GM04503 (cell line): ENCODE data around the gene SLC16A12.
"Not testable (repeated sequence)": the region's sequence is repeated elsewhere in the genome, so short reads cannot be mapped to it uniquely, and the experiment has no call there.

Experiments
- DNase-seq: peaks from one replicate; pipeline ENCODE4 v3.0.0-alpha.2; 2012; ENCODE audit warnings: low read depth

SLC16A12 gene

DNA sequence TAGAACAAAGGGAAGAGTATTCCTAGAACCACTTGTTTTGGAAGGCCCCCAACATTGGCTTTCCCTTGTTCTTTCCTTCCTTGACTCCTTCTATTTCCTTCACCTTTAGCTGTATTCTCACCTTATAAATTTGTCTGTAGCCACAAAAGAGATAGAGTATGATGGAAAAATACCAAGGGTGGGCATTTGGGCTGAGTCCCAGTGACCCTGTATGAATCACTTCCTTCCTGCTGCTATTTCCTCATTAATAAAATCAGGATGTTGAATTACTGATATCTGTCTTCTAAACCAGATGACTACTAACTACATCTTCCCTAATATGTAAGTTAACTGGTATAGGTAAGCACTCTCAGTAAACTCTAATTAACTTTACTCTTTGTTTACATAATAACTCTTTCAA is 65.9 kb downstream of the SLC16A12 start:
- DNase-seq = no peak

DNA sequence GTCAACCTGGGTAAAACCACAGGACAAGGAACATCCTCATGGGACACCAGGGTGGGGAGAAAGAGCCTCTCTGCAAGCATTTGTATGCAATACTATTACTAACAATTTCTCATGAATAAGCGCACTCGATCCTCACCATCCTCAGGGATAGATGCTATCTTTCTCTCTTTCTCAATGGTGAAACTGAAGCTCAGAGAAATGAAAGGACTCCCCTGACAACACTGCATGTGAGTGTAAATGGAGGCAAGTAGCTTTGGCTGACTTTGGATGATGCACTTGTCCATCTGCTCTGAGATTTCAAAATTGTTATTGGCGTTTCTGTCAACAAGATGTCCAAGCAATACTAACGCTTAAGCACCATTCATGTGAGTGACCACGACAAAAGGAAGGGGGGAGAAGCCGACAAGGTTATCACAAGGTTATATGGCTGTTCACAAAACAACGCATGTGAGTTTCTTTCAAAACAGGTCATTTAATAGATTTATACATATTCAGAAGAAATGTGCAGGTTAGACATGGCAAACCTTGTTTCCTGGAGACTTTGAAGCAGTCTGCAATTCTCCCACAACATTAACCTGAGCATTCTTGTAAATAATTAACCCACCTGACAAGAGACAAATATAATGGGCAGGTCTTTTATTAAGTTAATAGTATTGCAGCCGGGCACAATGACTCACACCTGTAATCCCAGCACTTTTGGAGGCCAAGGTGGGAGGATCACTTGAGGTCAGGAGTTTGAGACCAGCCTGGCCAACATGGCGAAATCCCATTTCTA is 67.0 kb downstream of the SLC16A12 start:
- DNase-seq = no peak

GRCh38 chr10:89466599-89467035 is 68.8 kb downstream of the SLC16A12 start:
- no peak for DNase-seq

- DNase-seq = no peak
These were observed 70.2 kb downstream of the SLC16A12 start for GRCh38 chr10:89465196-89465595.

- no peak for DNase-seq
These were observed 71.4 kb downstream of the SLC16A12 start for GRCh38 chr10:89463846-89464537.

DNA sequence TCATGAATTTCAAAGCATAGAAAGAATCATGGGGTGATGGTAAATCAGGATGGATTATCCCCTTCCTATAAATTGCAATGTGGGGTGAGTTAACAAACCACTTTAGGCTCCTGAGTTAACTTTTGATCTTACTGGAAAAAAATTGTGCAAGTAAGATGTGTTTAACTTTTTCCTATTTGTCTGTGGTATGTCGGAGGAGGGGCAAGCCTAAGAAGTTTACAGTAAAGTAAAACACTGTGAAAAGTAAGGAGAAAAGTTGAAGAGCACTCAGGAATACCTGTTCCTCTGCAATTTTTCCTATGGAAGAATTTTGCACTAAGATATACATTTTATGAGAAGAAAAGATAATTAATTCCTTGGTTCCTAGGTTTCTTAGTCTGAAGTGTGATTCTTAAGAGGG is 76.6 kb downstream of the SLC16A12 start:
- DNase-seq = no peak

- no peak for DNase-seq
These were observed 77.1 kb downstream of the SLC16A12 start for GRCh38 chr10:89458291-89458690.

- no peak for DNase-seq
These were observed 80.6 kb downstream of the SLC16A12 start for GRCh38 chr10:89454561-89455347.

DNA sequence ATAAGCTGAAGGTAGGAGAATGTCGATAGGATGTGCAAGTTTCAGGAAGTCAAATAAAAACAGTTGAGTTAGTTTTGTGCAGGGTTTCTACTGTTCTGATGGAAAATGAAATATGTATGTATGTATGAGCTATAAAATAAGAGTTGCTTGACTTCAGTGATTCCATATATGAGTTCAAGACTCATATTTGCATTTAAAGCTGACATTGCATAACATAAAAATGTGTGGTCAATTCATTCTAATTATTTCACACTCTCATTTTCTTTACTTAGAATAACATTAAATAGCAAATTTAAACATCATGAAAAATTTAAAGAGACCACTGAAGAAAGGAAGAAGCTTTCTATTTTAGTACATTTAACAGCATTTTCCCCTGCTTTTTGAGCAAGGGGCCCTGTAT is 83.2 kb downstream of the SLC16A12 start:
- no peak for DNase-seq

GRCh38 chr10:89450901-89451300 is 84.5 kb downstream of the SLC16A12 start:
- no peak for DNase-seq

DNA sequence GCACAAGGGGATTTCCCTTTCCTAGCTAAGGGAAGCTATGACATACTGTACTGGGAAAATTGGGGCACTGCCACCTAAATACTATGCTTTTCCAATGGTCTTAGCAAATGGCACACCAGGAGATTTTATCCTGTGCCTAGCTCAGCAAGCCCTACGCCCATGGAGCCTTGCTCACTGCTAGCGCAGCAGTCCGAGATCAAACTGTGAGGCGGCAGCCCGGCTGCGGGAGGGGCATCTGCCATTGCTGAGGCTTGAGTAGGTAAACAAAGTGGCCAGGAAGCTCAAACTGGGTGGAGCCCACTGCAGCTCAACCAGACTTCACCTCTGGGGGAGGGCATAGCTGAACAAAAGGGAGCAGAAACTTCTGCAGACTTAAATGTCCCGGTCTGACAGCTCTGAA is 90.6 kb downstream of the SLC16A12 start:
- not testable (repeated sequence) for DNase-seq

GRCh38 chr10:89442289-89442688 is 93.1 kb downstream of the SLC16A12 start:
- no peak for DNase-seq

- DNase-seq = no peak
These were observed 95.0 kb downstream of the SLC16A12 start for GRCh38 chr10:89440226-89441009.

DNA sequence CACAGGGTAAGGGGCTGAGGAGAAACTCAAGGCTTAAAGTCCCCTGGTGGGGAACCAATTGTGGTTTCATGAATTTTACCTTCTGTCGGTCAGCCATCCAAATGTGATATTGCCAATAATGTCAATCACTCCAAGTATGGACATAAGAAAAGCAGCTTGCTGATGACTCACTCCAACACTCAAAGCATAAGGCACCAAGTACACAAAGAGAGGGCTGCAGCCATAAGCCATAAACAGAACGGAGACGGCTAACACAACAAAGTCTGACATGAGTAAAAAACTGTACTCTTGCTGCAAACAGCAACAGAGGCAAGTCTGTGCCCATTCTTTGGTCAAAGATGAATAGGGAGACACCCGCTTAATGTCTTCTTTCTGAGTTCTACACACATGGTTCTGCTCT is 96.9 kb downstream of the SLC16A12 start:
- no peak for DNase-seq

GRCh38 chr10:89431977-89432376 is 103.4 kb downstream of the SLC16A12 start:
- no peak for DNase-seq

- no peak for DNase-seq
These were observed 106.5 kb downstream of the SLC16A12 start for GRCh38 chr10:89428877-89429276.

DNA sequence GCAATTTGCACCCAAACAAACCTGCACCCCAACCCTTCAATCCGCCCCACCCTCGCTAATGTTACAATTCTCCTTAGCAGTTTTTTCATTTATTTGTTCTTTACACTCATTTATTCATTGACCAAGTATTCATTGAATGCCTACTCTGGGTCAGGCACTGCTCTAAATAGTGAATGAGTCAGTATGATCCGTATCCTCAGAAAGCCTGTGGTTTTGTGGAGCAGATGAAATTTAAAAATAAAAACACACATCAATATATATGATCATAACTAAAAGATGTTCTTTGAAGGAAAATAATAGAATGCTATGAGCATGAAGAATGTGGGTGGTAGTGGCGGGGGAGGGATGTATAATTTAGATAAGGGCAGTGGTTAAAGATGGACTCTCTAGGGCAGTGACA is 107.8 kb downstream of the SLC16A12 start:
- DNase-seq = peak; percentile 45

DNA sequence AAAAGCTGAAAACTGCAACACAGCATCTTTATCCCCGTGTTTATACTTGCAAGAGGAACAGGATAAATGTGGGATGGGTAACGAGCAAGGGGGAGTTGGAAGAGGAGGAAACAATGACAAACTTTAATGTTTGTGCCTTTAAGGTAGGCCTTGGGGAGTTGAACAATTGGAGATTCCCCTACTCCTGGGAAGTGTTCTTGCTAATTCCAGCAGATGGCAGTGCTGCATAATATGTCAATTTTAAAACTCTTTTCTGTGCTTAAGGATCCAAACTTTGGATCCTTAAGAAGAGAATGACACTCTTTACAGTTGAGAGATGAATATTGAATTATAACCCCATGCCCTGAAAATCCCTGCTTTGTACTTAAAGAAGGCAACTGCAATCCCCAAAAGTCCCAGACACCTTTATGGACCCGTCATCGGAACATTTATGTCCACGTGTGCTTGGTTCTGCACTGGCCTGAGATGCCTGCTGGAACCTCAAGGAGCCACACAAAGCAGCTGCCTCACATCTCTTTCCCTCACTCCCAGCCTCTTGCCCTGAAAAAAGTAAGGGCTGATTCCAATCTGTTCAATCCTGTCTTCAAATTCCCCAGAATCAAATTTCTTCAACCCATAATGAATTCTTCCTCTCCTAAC is 109.0 kb downstream of the SLC16A12 start:
- peak; percentile 25 for DNase-seq

DNA sequence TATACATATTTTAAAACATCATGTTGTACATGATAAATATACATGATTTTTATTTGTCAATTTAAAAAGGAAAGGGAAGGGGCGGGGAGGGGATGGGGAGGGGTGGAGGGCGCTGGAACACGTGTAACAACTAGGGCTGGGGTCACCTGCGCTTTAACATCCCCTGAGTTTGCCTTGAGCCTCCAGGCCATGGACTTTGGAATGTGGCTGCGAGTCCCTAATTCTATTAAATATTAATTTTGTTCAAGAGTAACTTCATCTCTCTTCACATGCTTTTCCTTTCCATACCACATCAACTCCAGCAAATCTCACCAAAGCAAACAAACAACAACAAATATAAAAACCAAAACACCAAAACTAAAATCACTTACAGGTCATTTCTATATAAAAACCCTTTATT is 110.4 kb downstream of the SLC16A12 start:
- DNase-seq = no peak

GRCh38 chr10:89421018-89421476 is 114.3 kb downstream of the SLC16A12 start:
- no peak for DNase-seq

GRCh38 chr10:89419548-89419947 is 115.8 kb downstream of the SLC16A12 start:
- no peak for DNase-seq
